Stimulated activated CD8-positive, alpha-beta memory T cell treated with anti-CD3 and anti-CD28 coated beads, Interleukin-15, amount 100 ng/mL, for 1 hour (primary cell): ENCODE results near the gene GDF3.
"Not testable (repeated sequence)": the region's sequence is repeated elsewhere in the genome, so short reads cannot be mapped to it uniquely, and the experiment has no call there.

Experiments used
- DNase-seq: peaks from one replicate; pipeline ENCODE4 v3.0.0-alpha.2; 2020; ENCODE audit warnings: low read depth

The GDF3 gene

GRCh38 chr12:7695566-7696197 lies at the start of gene GDF3:
Gene GDF3, minus strand, starts transcription at chr12:7695775. Its CDS starts 47 bp downstream, at chr12:7695728.
- DNase-seq, result no peak

GRCh38 chr12:7732993-7733392 lies 37.4 kb upstream of the GDF3 start:
- no peak for DNase-seq

GRCh38 chr12:7731486-7731885 lies 35.9 kb upstream of the GDF3 start:
- DNase-seq, result no peak

GRCh38 chr12:7730984-7731383 lies 35.4 kb upstream of the GDF3 start:
- not testable (repeated sequence) for DNase-seq

- DNase-seq, result no peak
These were observed 34.2 kb upstream of the GDF3 start for GRCh38 chr12:7729746-7730145.

- DNase-seq, result no peak
These were observed 28.4 kb upstream of the GDF3 start for GRCh38 chr12:7723926-7724325.

GRCh38 chr12:7719946-7720730 lies 24.6 kb upstream of the GDF3 start:
- DNase-seq, result no peak

DNA sequence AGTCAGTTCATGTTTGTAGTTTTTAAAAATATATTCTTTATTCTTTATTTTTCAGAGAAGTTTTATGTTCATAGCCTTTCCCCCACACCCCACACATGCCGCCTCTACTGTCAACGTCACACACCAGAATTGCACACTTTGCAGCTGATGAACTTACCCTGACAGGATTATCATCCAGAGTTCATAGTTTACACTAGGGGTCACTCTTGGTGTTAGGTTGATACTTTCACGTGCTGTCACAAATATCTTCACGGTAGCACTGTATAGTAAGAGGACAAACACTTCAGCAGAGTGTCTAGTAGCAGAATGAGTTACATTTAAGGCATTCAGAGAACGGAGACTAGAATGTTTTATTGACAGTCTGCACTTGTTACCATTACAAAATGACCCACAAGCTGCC lies 20.8 kb upstream of the GDF3 start:
- no peak for DNase-seq

DNA sequence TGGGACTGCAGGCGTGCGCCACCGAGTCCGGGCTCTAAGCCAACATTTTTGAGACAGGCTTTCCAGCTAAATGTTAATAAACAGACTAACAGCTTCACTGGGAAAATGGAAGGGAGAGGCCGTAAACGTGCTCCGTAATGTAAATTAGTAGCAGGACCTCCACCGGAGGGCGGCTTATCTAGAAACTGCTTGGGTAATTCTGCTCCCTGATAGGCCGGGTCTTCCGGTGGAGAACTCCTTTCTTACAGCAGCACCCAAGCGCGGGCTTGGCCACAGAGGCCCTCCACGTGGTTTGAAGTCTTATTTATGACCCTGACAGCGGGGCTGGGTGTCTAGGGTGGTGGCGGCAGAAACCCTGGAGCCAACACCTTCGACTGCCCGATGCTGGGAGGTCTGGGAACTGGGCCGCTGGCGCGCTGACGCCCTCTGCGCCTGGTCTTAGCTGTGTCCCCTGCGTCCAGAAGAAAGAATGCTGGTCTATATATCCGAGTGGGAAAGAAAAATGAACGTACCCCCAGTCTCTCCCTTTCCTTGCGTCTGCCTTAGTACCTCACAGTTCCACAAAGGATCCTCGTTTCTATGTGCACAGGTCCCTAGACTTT lies 17.4 kb upstream of the GDF3 start:
- DNase-seq, result no peak

- DNase-seq, result no peak
These were observed 15.6 kb upstream of the GDF3 start, which contains the start of gene DPPA3 for GRCh38 chr12:7711133-7711532. Gene DPPA3, plus strand, starts transcription at chr12:7711433. Its CDS starts 138 bp downstream, at chr12:7711571.

- no peak for DNase-seq
These were observed 14.5 kb upstream of the GDF3 start for GRCh38 chr12:7709969-7710675.

- DNase-seq, result no peak
These were observed 10.3 kb upstream of the GDF3 start for GRCh38 chr12:7705846-7706245.

GRCh38 chr12:7695237-7695560 lies 376 bp downstream of the GDF3 start:
- DNase-seq, result no peak

- no peak for DNase-seq
These were observed 879 bp downstream of the GDF3 start for GRCh38 chr12:7694556-7695236.

DNA sequence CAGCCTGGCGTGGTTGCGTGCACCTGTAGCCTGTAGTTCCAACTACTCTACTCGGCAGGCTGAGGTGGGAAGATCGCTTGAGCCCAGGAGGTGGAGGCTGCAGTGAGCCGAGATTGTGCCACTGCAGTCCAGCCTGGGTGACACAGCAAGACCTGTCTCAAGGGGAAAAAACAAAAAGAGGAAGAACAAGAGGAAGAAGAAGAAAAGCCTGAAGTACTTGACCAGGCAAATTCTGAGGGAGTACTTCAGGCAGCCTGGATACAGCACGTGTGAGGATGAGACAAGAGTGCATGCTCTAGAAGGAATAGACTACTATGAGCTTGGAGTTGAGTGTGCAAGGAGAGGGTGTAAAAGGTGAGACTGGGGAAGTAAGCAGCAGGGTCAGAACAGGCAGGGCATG lies 1.8 kb downstream of the GDF3 start:
- no peak for DNase-seq

DNA sequence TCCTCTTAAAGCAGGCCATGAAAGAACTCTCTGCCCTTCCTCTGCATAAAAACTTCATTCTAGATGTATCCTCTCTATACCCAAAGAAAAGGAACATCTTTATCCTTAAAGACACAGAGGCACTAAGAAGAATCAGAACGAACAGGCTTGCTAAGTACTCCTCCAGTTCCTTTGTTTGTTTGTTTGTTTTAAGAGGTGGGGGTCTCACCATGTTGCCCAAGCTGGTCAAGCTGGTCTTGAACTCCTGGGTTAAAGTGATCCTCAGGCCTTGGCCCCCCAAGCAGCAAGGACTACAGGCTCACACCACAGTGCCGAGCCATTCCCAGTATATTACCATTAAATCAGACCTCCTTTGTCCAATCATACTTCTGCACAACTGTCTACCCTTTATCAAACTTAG lies 14.0 kb downstream of the GDF3 start:
- DNase-seq, result no peak

DNA sequence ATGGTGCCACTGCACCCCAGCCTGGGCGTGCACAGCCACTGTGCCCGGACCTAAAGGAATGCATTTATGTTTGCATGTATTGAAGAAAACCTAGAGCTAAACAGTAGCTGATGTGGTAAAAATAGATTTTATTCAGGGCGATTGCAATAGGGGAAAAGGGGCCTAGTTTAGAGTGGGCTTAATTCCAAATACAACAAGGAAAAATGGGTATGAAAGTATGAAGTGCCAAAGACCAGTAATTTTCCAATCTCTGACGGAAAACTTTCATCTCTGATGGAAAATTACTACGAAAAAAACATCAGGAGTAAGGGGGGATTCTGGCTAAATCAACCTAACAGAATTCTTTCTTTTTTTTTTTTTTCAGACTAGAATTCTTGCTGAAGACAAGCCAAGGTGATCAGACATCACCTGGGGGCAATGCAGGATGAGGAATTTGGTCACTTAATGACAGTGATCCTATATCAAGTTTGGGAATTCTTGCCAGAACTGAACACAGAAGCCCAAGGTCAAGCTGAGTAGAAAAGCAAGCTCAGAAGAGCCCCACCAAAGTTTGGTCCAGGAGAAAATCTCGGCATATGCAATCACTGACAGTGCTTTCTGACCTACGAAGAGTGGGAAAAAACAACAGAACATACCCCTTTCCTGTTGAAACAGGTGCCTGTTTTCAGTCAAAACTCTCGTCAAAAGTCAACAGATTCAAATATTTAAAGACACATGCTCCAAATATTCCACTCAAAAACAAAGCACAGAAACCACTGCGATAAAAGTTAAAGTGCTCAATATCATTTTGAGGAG lies 16.1 kb downstream of the GDF3 start:
- DNase-seq, result no peak

DNA sequence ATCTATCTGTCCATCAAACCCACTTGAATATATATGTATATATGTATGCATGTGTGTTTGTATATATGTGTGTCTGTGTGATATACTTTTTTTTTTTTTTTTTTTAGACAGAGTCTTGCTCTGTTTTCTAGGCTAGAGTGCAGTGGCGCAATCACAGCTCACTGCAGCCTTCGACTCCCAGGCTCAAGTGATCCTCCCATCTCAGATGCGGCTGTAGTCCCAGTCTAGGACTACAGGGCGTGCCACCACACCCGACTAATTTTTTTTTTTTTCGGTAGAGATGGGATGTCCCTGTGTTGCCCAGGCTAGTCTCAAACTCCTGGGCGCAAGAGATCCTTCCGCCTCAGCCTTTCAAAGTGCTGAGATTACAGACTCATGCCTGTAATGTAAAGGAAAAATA lies 16.8 kb downstream of the GDF3 start:
- no peak for DNase-seq

DNA sequence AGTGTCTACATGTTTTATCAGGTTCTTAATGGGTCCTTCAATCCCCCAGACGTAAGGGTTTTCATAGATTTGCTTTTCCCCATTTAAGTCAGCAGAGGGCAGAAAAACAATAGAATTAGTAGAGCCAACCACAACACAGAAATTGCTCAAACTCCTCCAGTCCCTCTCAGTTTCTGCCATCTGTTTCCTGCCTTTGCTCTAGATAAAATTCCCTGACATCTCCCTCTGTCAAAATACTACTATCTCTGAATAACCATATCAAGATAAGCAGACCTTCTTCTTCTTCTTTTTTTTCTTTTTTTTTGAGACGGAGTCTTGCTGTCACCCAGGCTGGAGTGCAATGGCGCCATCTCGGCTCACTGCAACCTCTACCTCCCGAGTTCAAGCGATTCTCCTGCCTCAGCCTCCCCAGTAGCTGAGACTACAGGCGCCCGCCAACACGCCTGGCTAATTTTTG lies 18.1 kb downstream of the GDF3 start:
- DNase-seq, result not testable (repeated sequence)

GRCh38 chr12:7675455-7675854 lies 20.1 kb downstream of the GDF3 start:
- not testable (repeated sequence) for DNase-seq

DNA sequence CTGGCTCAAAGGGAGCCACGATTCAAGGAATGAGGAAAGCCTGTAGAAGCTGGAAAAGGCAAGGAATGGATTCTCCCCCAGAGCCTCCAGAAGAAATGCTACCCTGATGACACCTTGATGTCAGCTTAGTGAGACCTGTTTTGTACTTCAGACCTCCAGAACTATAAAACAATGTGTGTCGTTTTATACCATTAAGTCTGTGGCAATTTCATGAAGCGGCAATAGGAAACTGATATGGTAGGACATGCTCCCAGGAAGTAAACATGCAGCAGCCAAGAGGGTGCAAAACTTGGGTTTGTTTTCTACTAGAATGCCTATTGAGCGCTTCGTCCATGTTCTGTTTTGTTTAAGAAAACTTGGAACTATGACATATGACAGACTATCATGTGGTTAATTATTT lies 27.4 kb downstream of the GDF3 start:
- DNase-seq, result no peak
